AG04450 (cell line): ENCODE data around the gene RBM34. TPM values are rescaled to one million over a fixed set of nuclear protein-coding genes. Genes with fewer than 3 reads are reported as not detected.

ENCODE experiments used
- CTCF ChIA-PET: fragments of 300-600, 350-600 bp; formaldehyde crosslinking; extraction: SDS; loops from one replicate; lab custom pipeline; 2022; ENCODE audit warnings: antibody characterized with exemption, inconsistent platforms; lab: Charles Lee
- POLR2A ChIA-PET: fragments of 350-600 bp; formaldehyde crosslinking; extraction: SDS; loops from one replicate; lab custom pipeline; 2021; ENCODE audit warnings: antibody characterized with exemption, inconsistent platforms; lab: Yijun Ruan, JAX
- DNase-seq: peaks from one replicate; pipeline ENCODE4 v3.0.0-alpha.2; 2011; ENCODE audit warnings: low read depth, low spot score
- H3K27ac ChIP-seq: one replicate; pipeline ENCODE4 v1.5.1; 2012; ENCODE audit warnings: low read depth, low read length, control low read depth
- H3K27me3 ChIP-seq: one replicate; pipeline ENCODE4 v1.6.0; 2012; ENCODE audit warnings: low read length; ENCODE audit not compliant: control insufficient read depth, insufficient read depth
- H3K4me3 ChIP-seq: 2 replicates; pipeline ENCODE4 v1.5.1; 2011; ENCODE audit warnings: mild to moderate bottlenecking, low read depth, low read length, control low read depth
- H3K9me3 ChIP-seq: 2 replicates; pipeline ENCODE4 v1.5.1; 2012; ENCODE audit warnings: low read length; ENCODE audit not compliant: control insufficient read depth, insufficient read depth
- CTCF ChIP-seq: IDR thresholded peaks from 2 replicates; pipeline ENCODE4 v1.5.1; 2011; ENCODE audit warnings: low read depth, low read length, control low read depth, inconsistent platforms
- polyA plus RNA-seq: library from polyadenylated mRNA; depleted of rRNA; stranded (reverse); fragments of >200 nt; gene quantifications from 2 replicates; pipeline ENCODE4 v1.2.3, GENCODE V29; 2011

RBM34 gene
- polyA plus RNA-seq, 1 experiment = 47.0 TPM

- Histone ChIP-seq H3K27me3 (no peaks in the 10 kb centered on the region), H3K27ac (no peak overlapping the region), H3K9me3 (no peaks in the 10 kb centered on the region), H3K4me3 (no peak overlapping the region)
- DNase-seq = no peak
- ChIA-PET POLR2A (no interaction called here), CTCF (no interaction called here)
- no peak for TF ChIP-seq CTCF
Observed at GRCh38 chr1:235112297-235113182, 48.5 kb downstream of the RBM34 start.

- ChIA-PET POLR2A (no interaction called here), CTCF (no interaction called here)
- no peak overlapping the region for H3K27ac ChIP-seq
- no peaks in the 10 kb centered on the region for H3K9me3 ChIP-seq
- DNase-seq = no peak
- no peak overlapping the region for H3K4me3 ChIP-seq
- H3K27me3 ChIP-seq = no peaks in the 10 kb centered on the region
- no peak for TF ChIP-seq CTCF
Observed at GRCh38 chr1:235111107-235111506, 49.9 kb downstream of the RBM34 start.

- no peak for DNase-seq
- POLR2A ChIA-PET = interaction anchor here (0.6 to 0.9 kb wide), 3 partner anchors 8 to 334 kb away, joined by 3 to 6 read pairs (median 4); no protein-coding TSS in a partner anchor
- CTCF ChIA-PET = interaction anchor here (0.6 to 1.8 kb wide), 2 partner anchors 610 to 621 kb away, joined by 4 to 5 read pairs; no protein-coding TSS in a partner anchor
- no peak for TF ChIP-seq CTCF
- Histone ChIP-seq H3K27me3 (no peaks in the 10 kb centered on the region), H3K27ac (no peak overlapping the region), H3K9me3 (no peaks in the 10 kb centered on the region), H3K4me3 (no peak overlapping the region)
Observed at GRCh38 chr1:235108876-235109275, 52.2 kb downstream of the RBM34 start.

GRCh38 chr1:235108185-235108593 is 52.9 kb downstream of the RBM34 start:
- DNase-seq = no peak
- ChIA-PET CTCF (interaction anchor here (0.6 to 1.8 kb wide), 3 partner anchors 609 to 994 kb away, joined by 3 to 5 read pairs (median 4); no protein-coding TSS in a partner anchor), POLR2A (interaction anchor here (0.6 to 1.0 kb wide), 4 partner anchors 9 to 334 kb away, joined by 3 to 6 read pairs (median 4); no protein-coding TSS in a partner anchor)
- no peak overlapping the region for H3K27ac ChIP-seq
- H3K27me3 ChIP-seq = no peaks in the 10 kb centered on the region
- H3K4me3 ChIP-seq = no peak overlapping the region
- no peaks in the 10 kb centered on the region for H3K9me3 ChIP-seq
- TF ChIP-seq CTCF = no peak
